Gastrocnemius medialis (tissue), 4 donors: ENCODE data around the gene FCHO2.

Experiments used
- CTCF ChIP-seq, 5 experiments: fragments of 450-650 bp in 3 of 5; fragments of 200-600 bp in 2 of 5; sonication (generic) in 2 of 5; IDR thresholded peaks in 4 of 5; conservative IDR thresholded peaks in 1 of 5; 1 replicate in 4 of 5; 2 replicates in 1 of 5; pipeline ENCODE4 v1.5.1; 2016 to 2019; ENCODE audit warnings: antibody characterized with exemption in 5 of 5, mild to moderate bottlenecking in 3 of 5, moderate library complexity in 3 of 5
- POLR2A ChIP-seq, 2 donors: fragments of 450-650 bp; IDR thresholded peaks; one replicate each; pipeline ENCODE4 v1.6.1; 2017; ENCODE audit warnings: antibody characterized with exemption in 2 of 2, mild to moderate bottlenecking in 2 of 2, moderate library complexity in 2 of 2

DNA sequence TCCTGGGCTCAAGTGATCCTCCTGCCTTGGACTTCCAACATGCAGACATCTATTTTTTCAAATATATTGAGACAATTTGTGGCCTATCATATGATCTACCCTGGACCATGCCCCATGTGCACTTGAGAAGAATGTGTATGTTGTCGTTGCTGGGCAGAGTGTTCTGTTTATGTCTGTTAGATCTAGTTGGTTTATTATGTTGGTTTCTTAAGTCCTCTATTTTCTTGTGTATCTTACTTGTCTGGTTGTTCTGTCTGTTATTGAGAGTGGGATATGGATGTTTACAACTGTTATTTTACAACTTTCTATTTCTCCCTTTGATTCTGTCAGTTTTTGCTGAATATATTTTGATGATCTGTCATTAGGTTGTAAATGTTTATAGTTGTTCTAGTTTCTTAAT is 154.3 kb downstream of the FCHO2 start:
- no peak for TF ChIP-seq CTCF (IDR thresholded peaks at IDR 0.05 in 4 of 5, conservative IDR thresholded peaks at IDR 0.05 in 1 of 5)
- no peak for TF ChIP-seq POLR2A (IDR thresholded peaks at IDR 0.05)
